Activated CD4-positive, alpha-beta T cell treated with anti-CD3 and anti-CD28 coated beads, Interleukin-2, amount 50 U/mL, for 16 hours (primary cell): Measurements from ENCODE around the gene SEPTIN1.

Experiments used
- DNase-seq: peaks from one replicate; pipeline ENCODE4 v3.0.0-alpha.2; 2020

Gene SEPTIN1

DNA sequence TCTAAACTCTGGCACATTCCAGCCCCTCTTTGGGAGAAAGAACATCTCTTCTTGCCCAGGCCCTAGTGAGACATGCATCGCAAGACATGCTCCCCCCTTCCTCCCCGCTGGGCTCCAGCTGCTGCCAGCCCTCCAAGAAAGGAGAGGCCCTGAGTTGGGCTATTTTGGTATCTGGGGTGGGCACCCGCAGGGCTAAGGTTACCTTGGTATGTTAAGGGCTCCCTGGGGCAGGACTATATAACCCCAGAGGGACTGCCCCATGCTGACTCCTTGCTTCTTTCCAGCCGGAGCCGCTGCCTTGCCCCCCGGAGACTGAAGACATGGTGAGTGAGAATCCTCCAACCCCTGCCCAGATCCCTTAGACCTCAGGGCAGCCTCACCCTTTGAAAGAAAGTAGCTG, 7.8 kb downstream of the SEPTIN1 start, which contains the start of gene MYL11:
MYL11 (plus strand) TSS at position 265 of the 400 bp plus-strand sequence; CDS start at position 321, 56 bp downstream.
- no peak for DNase-seq

GRCh38 chr16:30372725-30373124, 9.6 kb downstream of the SEPTIN1 start:
- DNase-seq: no peak

DNA sequence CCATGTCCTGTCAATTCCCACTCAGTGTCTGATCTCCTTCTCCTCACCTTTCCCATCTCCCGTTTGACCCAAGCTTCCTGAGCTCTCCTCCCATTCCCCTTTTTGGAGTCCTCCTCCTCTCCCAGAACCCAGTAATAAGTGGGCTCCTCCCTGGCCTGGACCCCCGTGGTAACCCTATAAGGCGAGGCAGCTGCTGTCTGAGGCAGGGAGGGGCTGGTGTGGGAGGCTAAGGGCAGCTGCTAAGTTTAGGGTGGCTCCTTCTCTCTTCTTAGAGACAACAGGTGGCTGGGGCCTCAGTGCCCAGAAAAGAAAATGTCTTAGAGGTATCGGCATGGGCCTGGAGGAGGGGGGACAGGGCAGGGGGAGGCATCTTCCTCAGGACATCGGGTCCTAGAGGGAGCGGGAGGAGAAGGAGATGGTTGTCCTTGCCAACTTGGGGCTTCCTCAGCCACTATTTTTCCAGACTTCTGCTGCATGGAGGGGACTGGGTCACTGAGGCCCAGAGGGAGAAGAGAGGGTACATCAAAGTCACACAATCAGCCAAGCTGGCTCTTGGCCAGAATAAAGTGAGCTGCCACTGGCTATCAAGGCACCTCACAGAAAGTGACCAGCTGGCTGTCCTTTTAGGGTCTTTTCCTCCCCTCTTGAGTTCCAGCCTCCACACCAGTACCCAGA, 10.2 kb downstream of the SEPTIN1 start:
- DNase-seq: no peak

DNA sequence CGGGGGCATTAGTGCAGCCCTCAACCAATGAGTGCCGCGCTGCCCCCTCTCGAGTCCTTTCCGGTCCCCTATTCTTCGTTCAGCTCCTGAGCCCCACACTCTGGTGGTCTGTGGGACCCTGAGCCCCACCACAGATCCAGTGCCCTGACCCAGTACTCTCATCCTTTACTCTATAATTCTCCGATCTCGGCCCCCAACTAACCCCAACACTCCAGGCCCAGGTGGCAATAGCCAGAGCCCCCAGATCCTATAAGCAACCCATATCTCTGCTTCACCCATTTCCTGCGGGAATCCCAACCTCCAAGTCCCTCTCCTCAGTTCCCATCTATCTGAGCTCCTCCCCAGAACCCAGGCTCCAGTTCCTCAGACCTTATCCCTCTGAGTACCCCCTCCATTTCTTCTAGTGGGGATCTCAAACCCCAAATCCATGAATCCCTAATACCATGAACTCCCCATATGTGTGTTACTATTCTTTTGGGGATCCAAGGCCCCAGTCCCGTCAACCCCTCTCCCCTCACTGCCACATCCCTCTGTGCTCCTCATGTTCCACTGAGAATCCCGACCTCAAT, 11.0 kb downstream of the SEPTIN1 start:
- no peak for DNase-seq

GRCh38 chr16:30370456-30371247, 11.7 kb downstream of the SEPTIN1 start, which contains the start of gene TBC1D10B:
Gene TBC1D10B, minus strand, starts transcription at chr16:30370494. Its CDS starts 311 bp downstream, at chr16:30370183.
- peak; percentile 100 for DNase-seq

DNA sequence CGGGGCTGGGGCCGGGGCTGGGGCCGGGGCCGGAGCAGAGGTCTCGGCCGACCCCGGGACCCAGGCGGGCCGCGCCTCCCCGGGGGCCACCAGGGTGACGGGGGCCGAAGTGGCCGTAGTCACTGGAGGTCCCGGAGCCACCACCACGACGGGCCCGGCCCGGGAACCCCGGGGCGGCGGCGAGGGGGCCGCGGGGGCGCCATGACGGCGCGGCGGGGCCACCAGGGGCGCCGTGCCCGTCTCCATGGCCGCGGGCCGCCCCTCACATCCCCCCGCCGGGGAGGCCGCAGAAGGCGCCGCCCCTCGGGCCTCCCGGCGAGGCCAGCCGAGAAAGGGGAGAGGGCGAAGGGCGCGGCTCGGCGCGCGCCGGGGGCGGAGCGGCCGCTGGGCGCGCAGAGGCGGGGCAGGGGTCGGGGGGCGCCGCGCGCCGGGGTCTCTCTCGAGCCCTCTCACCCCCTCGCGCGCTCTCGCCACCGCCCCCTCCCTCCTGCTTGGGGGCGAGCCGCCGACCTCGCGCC, 12.4 kb downstream of the SEPTIN1 start:
- no peak for DNase-seq

GRCh38 chr16:30369091-30369937, 13.0 kb downstream of the SEPTIN1 start:
- DNase-seq: no peak

DNA sequence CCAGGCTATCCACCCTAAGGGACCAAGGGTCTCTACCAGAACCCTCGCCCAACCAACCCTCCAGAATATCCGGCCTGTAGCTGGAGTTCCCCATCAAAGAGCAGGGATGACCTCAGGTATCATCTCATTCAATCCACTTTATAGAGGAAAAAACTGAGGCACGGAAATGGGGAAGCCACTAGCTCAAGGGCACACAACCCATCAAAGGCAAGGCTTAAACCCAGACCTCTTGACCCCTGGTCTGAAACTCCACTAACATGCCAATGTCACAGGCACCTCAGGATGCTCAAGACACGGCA, 13.6 kb downstream of the SEPTIN1 start:
- DNase-seq: no peak

- no peak for DNase-seq
These were observed 14.1 kb downstream of the SEPTIN1 start for GRCh38 chr16:30368122-30368791.

GRCh38 chr16:30367349-30368009, 14.9 kb downstream of the SEPTIN1 start:
- no peak for DNase-seq

DNA sequence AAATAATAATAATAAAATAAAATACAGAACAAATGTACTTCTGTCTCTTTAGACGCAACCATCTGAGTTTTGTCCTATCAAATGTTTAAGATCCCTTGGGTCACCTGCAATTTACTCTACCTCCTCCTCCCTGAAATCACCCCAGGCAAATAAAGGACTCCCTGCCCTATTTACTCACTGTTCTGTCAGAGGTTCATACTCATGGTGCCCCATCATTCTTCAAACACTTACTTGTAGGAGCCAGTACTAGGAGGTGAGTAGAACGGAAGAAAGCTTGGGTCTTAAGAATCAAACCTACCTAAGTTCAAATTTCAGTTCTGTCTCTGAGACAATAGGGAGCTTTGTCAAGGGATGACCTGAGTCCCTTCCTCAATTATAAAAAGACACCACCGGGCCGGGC, 15.8 kb downstream of the SEPTIN1 start:
- no peak for DNase-seq

DNA sequence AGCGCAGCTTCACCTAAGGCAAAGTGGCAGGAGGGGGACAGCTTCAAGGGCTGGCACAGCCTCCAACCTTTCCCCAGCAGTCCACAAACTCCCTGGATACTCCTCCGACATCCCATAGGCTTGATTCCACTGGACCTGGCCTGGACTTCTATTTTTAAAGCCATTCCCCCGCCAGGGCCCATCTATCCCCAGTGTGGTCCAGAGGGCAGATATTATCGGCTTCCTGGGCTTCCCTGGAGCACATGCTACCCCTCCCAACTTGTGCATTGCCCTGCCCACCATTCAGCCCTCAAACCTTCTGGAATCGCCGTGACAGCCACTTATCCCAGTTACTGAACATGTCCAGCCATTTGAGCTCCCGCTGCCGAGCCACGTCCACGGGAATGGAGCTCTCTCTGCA, 17.2 kb downstream of the SEPTIN1 start:
- no peak for DNase-seq

DNA sequence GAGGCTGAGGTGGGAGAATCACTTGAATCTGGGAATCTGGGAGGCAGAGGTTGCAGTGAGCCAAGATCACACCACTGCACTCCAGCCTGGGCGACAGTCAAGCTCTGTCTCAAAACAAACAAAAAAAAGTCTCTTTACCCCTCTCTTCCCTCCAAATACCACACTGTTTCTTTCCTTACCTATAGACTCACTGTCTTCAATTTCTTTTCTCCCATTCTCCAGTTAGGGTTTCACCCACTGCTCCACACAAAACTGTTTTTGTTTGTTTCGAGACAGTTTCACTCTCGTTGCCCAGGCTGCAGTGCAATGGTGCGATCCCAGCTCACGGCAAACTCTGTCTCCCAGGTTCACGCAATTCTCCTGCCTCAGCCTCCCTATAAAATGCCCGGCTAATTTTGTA, 21.2 kb downstream of the SEPTIN1 start:
- DNase-seq: no peak

- DNase-seq: no peak
These were observed 22.5 kb downstream of the SEPTIN1 start for GRCh38 chr16:30359871-30360170.

GRCh38 chr16:30358990-30359870, 23.1 kb downstream of the SEPTIN1 start:
- DNase-seq: no peak

- DNase-seq: no peak
These were observed 23.8 kb downstream of the SEPTIN1 start for GRCh38 chr16:30358577-30358936.

DNA sequence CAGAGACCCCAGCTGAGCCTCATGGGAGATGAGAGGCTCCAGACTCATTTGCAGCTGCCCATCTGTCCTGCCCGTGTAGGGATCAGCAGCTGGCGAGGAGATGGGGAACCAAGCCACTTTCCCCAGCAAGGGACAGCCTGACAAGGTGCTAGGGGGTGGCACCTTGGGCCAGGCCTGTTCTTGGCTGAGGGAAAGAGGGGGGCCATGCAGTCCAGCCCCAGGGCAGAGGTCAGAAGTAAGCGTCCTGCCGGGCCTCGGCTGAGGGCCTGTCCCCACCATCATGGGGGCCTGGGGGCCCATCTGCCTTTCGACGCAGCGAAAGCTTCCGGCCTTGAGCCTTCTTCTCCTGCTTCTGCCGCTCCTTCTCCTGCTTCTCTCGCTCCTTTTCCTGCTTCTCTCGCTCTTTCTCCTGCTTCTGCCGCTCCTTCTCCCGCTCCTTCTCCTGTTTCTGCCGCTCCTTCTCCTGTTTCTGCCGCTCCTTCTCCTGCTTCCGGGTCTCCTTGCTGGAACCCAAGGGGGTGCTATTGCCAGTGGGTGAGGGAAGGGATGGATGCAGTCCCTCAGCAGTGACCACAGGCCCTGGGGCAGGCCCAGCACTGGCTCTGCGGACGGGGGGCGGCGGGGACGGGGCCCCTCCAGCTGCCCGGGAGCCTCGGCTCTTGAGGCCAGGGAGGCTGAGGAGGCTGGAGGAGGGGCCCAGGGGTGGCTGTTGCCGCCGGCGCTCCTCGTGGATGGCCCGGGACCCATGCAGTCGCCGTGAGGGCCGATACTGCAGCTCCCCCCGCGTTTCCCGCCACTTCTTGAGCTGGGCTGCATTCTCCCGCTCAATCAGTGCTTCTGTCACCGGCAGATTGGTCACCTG, 24.4 kb downstream of the SEPTIN1 start:
- no peak for DNase-seq

DNA sequence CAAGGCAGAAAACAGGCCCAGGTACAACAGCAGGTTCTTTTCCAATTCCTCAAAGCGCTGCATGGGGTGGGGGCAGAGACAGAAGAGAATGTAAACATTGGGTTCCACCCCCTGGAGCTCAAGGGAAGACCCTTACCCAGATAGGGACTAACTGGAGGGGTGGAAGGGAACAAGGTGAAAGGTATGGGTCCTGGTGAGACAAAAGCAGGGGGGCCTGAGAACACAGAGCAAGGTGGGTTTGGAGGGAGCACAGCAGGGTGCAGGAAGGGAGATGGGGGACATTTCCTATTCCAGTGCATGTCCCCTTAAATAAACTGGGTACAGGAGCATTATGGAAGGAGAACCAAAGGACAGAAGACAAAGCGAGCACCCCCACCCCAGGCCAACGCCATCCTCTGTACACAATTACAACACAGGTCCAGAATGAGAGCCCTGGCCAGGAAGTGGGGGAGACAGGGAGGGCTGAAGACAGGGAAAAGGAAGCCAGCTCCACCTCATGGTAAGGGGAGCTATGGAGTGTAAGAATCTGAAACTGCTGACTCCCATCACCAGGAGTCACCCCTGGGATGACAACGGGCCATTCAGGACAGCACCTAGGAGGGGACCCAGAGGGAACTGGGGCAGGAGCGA, 25.2 kb downstream of the SEPTIN1 start:
- no peak for DNase-seq

- no peak for DNase-seq
These were observed 25.8 kb downstream of the SEPTIN1 start for GRCh38 chr16:30356401-30357084.
